Glutamatergic neuron (in vitro differentiated cells): Measurements from ENCODE around the gene TRPC6. TPM values are rescaled to one million over a fixed set of nuclear protein-coding genes. Genes with fewer than 3 reads are reported as not detected.
A peak's percentile ranks its signal among the peaks of the same experiment; 100 is the strongest.

Experiments
- DNase-seq: peaks from one replicate; pipeline ENCODE4 v3.0.0; 2022
- H3K27ac Mint-ChIP-seq: one replicate; pipeline ENCODE4 v1.8.0; 2020; ENCODE audit warnings: mild to moderate bottlenecking, mixed read lengths, inconsistent platforms; ENCODE audit not compliant: unreplicated experiment
- H3K27me3 Mint-ChIP-seq: one replicate; pipeline ENCODE4 v1.8.0; 2020; ENCODE audit warnings: mild to moderate bottlenecking, moderate library complexity, mixed read lengths, inconsistent platforms; ENCODE audit not compliant: unreplicated experiment
- H3K36me3 Mint-ChIP-seq: one replicate; pipeline ENCODE4 v1.8.0; 2020; ENCODE audit warnings: mild to moderate bottlenecking, mixed read lengths, inconsistent platforms; ENCODE audit not compliant: unreplicated experiment
- H3K4me1 Mint-ChIP-seq: one replicate; pipeline ENCODE4 v1.8.0; 2020; ENCODE audit warnings: mild to moderate bottlenecking, low read depth, mixed read lengths, inconsistent platforms; ENCODE audit not compliant: unreplicated experiment
- H3K4me3 Mint-ChIP-seq: one replicate; pipeline ENCODE4 v1.8.0; 2020; ENCODE audit warnings: mild to moderate bottlenecking, mixed read lengths, inconsistent platforms; ENCODE audit not compliant: unreplicated experiment
- H3K9me3 Mint-ChIP-seq: one replicate; pipeline ENCODE4 v1.8.0; 2020; ENCODE audit warnings: mild to moderate bottlenecking, moderate library complexity, mixed read lengths, inconsistent platforms; ENCODE audit not compliant: unreplicated experiment
- total RNA-seq: library from RNA; stranded (reverse); fragmentation: NEBNext Ultra II Directional; extraction: Animal tissue kit (Norgen Biotek cat#: 25700); gene quantifications from one replicate; pipeline ENCODE4 v1.2.1, GENCODE V29; 2021; ENCODE audit not compliant: unreplicated experiment
- TF ChIP-seq, protein P1 (sequence below): fragments of 200-600 bp; sonication (generic); IDR thresholded peaks from one replicate; pipeline ENCODE4 v1.5.0; 2021; ENCODE audit not compliant: partially characterized antibody, unreplicated experiment

Gene TRPC6
- total RNA-seq, 1 donor from 2014 or later, result 0.27 TPM

DNA sequence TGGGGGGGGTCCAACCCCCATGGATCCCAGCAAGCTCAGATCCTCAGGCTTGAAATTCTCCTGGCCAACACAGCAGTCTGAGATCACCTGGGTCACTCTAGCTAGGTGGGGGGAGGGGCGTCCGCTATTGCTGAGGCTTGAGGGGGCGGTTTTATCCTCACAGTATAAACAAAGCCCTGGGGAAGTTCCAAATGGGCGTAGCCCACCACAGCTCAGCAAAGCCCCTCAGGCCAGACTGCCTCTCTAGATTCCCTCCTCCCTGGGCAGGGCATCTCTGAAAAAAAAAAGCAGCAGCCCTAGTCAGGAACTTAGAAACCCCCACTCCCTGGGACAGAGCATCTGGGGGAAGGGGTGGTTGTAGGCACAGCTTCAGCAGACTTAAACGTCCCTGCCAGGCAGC lies 16.7 kb downstream of the TRPC6 start:
- DNase-seq, result peak; percentile 48
- no peaks in the 10 kb centered on the region for H3K36me3 Mint-ChIP-seq
- no peak overlapping the region for H3K4me3 Mint-ChIP-seq
- TF ChIP-seq, protein P1, sequence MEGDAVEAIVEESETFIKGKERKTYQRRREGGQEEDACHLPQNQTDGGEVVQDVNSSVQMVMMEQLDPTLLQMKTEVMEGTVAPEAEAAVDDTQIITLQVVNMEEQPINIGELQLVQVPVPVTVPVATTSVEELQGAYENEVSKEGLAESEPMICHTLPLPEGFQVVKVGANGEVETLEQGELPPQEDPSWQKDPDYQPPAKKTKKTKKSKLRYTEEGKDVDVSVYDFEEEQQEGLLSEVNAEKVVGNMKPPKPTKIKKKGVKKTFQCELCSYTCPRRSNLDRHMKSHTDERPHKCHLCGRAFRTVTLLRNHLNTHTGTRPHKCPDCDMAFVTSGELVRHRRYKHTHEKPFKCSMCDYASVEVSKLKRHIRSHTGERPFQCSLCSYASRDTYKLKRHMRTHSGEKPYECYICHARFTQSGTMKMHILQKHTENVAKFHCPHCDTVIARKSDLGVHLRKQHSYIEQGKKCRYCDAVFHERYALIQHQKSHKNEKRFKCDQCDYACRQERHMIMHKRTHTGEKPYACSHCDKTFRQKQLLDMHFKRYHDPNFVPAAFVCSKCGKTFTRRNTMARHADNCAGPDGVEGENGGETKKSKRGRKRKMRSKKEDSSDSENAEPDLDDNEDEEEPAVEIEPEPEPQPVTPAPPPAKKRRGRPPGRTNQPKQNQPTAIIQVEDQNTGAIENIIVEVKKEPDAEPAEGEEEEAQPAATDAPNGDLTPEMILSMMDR, result no peak
- H3K27me3 Mint-ChIP-seq, result no peaks in the 10 kb centered on the region
- H3K27ac Mint-ChIP-seq, result no peak overlapping the region
- H3K9me3 Mint-ChIP-seq, result no peaks in the 10 kb centered on the region
- H3K4me1 Mint-ChIP-seq, result no peaks in the 10 kb centered on the region

DNA sequence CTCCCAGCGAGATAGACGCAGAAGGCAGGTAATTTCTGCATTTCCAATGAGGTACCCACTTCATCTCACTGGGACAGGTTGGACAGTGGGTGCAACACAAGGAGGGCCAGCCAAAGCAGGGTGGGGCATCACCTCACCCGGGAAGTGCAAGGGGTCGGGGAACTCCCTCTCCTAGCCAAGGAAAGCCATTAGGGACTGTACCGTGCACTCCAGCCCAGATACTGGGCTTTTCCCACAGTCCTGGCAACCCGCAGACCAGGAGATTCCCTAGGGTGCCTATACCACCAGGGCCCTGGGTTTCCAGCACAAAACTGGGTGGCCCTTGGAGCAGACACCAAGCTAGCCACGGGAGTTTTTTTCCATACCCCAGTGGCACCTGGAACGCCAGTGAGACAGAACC lies 17.2 kb downstream of the TRPC6 start:
- Mint-ChIP-seq H3K4me1 (no peaks in the 10 kb centered on the region), H3K9me3 (no peaks in the 10 kb centered on the region), H3K27me3 (no peaks in the 10 kb centered on the region), H3K4me3 (no peak overlapping the region), H3K36me3 (no peaks in the 10 kb centered on the region), H3K27ac (no peak overlapping the region)
- TF ChIP-seq, protein P1, result no peak
- no peak for DNase-seq

DNA sequence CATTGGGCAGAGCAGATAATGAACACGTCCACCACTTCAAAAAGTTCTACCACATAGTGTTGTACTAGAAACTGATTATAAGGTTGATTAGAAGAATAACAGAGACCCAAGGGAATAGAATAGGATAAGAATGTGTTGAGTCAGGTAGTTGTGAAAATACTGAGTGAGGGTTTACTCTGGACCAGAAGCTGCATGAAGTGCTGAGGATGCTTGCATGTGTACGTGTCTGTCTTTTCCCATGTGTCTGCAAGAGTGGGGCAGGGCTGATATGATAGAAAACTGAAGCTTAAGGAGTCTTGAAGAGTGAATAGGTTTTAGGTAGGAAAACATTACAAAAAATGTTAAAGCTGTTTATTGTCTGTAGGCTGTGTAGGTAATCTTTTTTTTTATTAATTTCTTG lies 20.6 kb downstream of the TRPC6 start:
- no peak overlapping the region for H3K4me3 Mint-ChIP-seq
- DNase-seq, result no peak
- H3K36me3 Mint-ChIP-seq, result no peaks in the 10 kb centered on the region
- H3K27ac Mint-ChIP-seq, result no peak overlapping the region
- no peaks in the 10 kb centered on the region for H3K9me3 Mint-ChIP-seq
- H3K4me1 Mint-ChIP-seq, result peaks cover 1% of the 10 kb centered on the region
- TF ChIP-seq, protein P1, result no peak
- no peaks in the 10 kb centered on the region for H3K27me3 Mint-ChIP-seq

DNA sequence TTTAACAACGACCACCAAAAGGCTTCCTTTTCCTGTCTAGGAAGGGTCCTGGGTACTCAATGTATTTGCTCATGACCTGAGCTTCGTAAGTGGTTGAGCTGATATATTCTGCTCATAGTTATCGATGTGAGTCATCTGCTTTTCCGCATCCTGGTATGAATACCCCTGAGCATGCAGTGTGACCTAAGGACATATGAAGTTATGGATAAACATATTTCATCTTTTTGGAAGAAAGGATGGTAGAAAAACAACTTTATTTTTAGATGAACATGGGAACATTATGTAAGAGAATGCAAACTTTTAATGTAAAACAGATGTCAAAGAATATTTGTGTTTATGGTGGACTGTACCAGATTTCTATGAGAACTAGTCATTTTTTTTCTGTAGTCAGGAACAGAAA lies 28.4 kb downstream of the TRPC6 start:
- Mint-ChIP-seq H3K4me1 (peaks cover 1% of the 10 kb centered on the region), H3K36me3 (no peaks in the 10 kb centered on the region), H3K4me3 (no peak overlapping the region), H3K27ac (no peak overlapping the region), H3K27me3 (no peaks in the 10 kb centered on the region), H3K9me3 (peaks cover 2% of the 10 kb centered on the region)
- DNase-seq, result no peak
- TF ChIP-seq, protein P1, result no peak

DNA sequence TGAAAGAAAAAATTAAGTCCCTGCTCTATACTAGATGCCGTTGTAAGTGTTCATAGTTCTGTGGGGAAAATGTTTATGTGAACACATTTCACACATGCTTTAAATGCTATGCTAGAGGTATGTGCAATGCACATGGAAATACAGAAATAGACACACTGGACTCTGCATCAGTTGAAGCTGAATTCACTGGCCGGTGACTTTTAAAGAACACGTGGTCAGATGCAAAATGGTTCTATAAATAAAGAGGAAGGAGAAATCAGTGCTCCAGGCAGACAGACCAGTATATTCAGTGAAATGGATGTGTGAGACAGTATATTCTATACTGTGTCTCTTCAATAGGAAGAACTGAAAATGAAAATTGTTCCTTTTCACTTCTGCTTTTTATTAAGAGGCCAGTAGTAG lies 29.9 kb downstream of the TRPC6 start:
- no peak overlapping the region for H3K27ac Mint-ChIP-seq
- TF ChIP-seq, protein P1, result no peak
- no peak overlapping the region for H3K4me3 Mint-ChIP-seq
- DNase-seq, result no peak
- H3K4me1 Mint-ChIP-seq, result no peaks in the 10 kb centered on the region
- H3K27me3 Mint-ChIP-seq, result no peaks in the 10 kb centered on the region
- no peaks in the 10 kb centered on the region for H3K36me3 Mint-ChIP-seq
- peaks cover 2% of the 10 kb centered on the region for H3K9me3 Mint-ChIP-seq
